Fibroblast of mammary gland (primary cell): ENCODE data around the gene DESI2.

Experiments
- DNase-seq: peaks from one replicate; pipeline ENCODE4 v3.0.0-alpha.2; 2010; ENCODE audit warnings: low read depth
- H3K4me3 ChIP-seq: 2 replicates; pipeline ENCODE4 v1.5.1; 2011; ENCODE audit warnings: low read depth, mild to moderate bottlenecking, low read length, moderate library complexity; ENCODE audit not compliant: control insufficient read depth
- TF ChIP-seq, protein P1 (sequence below): conservative IDR thresholded peaks from 2 replicates; pipeline ENCODE4 v1.5.1; 2011; ENCODE audit warnings: low read depth, low read length, inconsistent platforms; ENCODE audit not compliant: control insufficient read depth, insufficient read depth

Gene DESI2

DNA sequence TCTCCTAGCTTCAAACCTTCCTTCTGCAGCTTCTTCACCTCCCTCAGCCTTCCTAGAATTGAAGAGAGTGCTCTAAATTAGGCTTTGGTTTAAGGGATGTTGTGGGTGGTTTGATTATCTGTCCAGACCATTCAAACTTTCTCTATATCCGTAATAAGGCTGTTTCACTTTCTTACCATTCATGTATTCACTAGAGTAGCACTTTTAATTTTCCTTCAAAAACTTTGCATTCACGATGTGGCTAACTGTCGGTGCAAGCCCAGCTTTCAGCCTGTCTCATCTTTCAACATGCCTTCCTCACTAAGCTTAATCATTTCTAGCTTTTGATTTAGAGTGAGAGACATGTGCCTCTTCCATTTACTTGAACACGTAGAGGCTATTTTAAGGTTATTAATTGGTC, 26.2 kb upstream of the DESI2 start:
- no peak for DNase-seq
- H3K4me3 ChIP-seq = no peak overlapping the region
- TF ChIP-seq, protein P1, sequence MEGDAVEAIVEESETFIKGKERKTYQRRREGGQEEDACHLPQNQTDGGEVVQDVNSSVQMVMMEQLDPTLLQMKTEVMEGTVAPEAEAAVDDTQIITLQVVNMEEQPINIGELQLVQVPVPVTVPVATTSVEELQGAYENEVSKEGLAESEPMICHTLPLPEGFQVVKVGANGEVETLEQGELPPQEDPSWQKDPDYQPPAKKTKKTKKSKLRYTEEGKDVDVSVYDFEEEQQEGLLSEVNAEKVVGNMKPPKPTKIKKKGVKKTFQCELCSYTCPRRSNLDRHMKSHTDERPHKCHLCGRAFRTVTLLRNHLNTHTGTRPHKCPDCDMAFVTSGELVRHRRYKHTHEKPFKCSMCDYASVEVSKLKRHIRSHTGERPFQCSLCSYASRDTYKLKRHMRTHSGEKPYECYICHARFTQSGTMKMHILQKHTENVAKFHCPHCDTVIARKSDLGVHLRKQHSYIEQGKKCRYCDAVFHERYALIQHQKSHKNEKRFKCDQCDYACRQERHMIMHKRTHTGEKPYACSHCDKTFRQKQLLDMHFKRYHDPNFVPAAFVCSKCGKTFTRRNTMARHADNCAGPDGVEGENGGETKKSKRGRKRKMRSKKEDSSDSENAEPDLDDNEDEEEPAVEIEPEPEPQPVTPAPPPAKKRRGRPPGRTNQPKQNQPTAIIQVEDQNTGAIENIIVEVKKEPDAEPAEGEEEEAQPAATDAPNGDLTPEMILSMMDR = no peak

DNA sequence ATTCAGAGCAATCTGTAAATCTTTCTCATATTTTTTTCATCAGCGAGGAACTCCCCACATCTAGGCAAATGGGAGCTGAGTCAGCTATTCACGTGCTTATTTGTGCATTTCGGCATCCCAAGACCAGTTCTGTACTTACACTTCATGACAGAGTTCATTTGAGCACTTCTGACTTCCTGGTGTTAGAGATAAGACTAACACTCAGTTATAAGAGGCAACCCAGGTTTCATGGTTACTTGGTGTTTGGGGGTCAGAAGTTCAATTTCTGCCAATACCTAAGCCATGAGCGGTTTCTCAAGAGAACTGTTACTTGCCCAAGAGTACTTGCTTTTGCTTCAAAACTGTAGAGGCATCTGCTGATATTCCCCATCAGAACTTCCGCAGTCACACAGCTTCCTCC, 24.1 kb upstream of the DESI2 start:
- TF ChIP-seq, protein P1 = no peak
- peak; percentile 36 for DNase-seq
- H3K4me3 ChIP-seq = no peak overlapping the region

DNA sequence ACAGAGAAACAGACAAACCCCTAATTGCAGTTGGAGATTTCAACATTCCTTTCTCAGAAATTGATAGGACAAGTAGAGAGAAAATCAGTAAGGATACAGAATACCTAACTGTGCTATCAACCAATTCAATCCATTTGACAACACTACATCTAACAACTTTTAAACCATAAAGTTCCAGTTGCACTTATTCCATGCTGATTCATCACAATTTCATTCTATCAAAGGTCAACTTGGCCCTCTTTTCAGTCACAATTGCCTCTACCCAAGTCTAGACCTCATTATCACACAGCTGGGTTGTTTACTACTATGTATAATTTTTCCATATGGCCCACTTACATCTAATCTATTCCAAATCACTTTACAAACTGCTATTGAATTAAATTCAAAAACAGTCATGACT, 19.8 kb upstream of the DESI2 start:
- TF ChIP-seq, protein P1 = no peak
- no peak for DNase-seq
- H3K4me3 ChIP-seq = no peak overlapping the region

DNA sequence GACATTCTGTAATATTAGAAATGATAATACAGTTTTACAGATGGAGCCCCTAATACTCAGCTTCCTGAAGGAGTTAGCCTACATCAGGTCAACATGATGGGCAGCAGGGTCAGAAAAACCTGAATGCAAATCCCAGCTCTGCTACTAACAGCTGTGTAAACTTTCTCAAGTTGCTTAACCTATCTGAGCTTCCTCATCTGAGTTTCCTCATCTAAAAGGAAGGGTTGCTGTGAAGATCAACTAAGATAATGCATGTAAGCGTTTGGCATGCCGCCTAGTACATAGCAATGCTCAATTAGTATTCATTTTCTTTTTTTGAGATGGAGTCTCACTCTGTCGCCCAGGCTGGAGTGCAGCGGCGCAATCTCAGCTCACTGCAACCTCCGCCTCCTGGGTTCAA, 18.4 kb upstream of the DESI2 start:
- TF ChIP-seq, protein P1 = no peak
- H3K4me3 ChIP-seq = no peak overlapping the region
- no peak for DNase-seq

DNA sequence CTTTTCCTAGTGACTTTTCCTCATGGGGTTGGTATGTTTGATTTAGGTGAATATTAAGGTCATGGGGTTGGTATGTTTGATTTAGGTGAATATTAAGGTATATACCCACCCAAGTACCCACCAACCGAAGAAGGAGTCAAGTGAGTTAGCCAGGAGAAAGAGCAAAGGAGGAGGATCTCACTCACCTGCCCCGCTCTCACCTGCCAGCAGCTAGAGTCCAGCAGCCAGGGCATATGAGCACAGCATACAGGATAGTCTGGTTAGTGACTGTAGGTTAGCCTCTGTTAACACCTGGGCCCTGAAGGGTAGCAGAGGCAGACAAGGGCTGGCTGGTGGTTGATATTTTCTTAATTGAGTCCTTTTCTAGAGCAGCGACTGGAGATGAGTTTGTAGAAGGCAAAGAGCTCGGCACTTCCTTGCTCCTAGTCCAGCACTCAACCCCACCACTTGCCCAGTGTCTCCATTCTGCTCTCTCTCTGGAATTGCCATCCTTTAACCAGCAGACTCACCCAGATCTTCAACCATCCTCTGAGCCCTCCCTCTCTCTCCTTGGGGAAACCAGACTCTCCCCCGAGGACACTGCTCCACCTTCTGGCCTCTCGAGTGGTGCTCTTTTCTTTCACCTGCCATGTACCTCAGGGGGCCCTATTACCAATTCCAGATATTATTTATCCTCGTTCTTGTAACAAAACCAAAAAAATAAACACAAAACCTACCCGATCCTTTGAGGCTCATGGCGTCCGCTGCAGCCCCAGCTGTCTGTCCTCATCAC, 16.3 kb upstream of the DESI2 start:
- no peak overlapping the region for H3K4me3 ChIP-seq
- TF ChIP-seq, protein P1 = no peak
- DNase-seq = no peak

DNA sequence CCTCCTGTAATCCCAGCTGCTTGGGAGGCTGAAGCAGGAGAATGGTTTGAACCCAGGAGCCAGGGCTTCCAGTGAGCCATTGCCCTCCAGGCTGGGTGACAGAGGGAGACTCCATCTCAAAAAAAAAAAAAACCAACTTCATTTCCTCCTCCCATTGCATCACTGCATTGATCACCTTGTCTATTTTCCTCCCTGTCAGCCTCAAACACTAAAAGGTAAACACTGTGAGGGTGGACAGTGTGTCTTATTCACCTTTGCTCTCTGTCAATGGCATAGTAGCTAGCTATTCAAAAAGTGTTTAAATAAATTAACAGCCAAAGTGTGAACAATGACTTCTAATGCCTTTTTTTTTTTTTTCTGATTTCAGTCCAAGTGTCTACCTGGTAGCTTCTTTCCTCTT, 13.4 kb upstream of the DESI2 start:
- no peak for DNase-seq
- H3K4me3 ChIP-seq = no peak overlapping the region
- TF ChIP-seq, protein P1 = no peak
